GM21423 (cell line): Measurements from ENCODE around the gene RNF130.

Experiments used
- ATAC-seq: cut with Tn5 transposase; IDR thresholded peaks from one replicate; pipeline ENCODE4 v1.9.1; 2021; ENCODE audit warnings: mild to moderate bottlenecking, moderate library complexity; ENCODE audit not compliant: unreplicated experiment

The RNF130 gene, protein sequence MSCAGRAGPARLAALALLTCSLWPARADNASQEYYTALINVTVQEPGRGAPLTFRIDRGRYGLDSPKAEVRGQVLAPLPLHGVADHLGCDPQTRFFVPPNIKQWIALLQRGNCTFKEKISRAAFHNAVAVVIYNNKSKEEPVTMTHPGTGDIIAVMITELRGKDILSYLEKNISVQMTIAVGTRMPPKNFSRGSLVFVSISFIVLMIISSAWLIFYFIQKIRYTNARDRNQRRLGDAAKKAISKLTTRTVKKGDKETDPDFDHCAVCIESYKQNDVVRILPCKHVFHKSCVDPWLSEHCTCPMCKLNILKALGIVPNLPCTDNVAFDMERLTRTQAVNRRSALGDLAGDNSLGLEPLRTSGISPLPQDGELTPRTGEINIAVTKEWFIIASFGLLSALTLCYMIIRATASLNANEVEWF

GRCh38 chr5:180071531-180072255, at the start of gene RNF130:
Gene RNF130 (minus strand): TSS chr5:180071759. CDS start chr5:180071702, 57 bp downstream.
- peak; percentile 65 for ATAC-seq

DNA sequence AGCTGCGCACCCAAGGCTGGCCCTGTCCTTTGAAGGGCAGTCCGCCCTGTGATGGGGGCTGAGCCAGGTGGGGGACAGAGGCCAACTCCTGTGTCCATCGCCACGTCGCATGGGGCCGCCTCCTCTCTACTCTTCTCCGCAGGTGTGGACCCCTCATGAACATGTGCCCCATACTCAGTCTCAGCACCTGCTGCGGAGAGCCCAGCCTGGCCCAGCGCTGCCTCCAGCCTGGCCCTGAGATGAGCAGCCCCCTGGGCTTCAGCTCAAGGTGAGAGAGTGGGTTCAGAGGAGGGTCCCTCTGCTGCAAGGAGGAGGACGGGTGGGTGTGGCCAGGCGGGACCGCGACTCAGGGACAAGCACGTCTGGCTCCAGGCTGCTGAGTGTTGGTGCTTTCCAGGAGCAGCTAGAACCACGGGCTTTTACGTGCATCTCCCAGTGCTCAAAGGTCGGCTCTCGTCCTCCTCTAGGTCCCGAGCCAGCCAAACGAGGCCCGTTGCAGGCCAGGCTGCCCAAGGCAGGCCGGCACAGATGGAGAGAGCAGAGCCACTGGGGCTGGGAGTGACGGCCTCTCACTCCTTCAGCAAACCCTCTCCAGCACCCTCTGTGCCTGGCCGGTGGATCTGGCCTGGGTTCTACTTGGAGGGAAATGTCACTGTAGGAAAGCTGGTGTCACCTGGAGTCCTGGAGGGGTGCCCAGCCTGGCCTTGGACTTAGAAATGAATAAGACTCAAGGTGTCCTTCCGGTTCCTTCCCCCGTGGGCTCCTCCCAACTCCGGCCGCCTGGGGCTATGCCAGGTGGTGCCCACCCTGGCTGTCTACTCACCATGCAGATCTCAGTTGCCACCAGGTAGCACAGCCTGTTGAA, 48.9 kb upstream of the RNF130 start:
- no peak for ATAC-seq

GRCh38 chr5:180119903-180120236, 48.3 kb upstream of the RNF130 start:
- no peak for ATAC-seq

DNA sequence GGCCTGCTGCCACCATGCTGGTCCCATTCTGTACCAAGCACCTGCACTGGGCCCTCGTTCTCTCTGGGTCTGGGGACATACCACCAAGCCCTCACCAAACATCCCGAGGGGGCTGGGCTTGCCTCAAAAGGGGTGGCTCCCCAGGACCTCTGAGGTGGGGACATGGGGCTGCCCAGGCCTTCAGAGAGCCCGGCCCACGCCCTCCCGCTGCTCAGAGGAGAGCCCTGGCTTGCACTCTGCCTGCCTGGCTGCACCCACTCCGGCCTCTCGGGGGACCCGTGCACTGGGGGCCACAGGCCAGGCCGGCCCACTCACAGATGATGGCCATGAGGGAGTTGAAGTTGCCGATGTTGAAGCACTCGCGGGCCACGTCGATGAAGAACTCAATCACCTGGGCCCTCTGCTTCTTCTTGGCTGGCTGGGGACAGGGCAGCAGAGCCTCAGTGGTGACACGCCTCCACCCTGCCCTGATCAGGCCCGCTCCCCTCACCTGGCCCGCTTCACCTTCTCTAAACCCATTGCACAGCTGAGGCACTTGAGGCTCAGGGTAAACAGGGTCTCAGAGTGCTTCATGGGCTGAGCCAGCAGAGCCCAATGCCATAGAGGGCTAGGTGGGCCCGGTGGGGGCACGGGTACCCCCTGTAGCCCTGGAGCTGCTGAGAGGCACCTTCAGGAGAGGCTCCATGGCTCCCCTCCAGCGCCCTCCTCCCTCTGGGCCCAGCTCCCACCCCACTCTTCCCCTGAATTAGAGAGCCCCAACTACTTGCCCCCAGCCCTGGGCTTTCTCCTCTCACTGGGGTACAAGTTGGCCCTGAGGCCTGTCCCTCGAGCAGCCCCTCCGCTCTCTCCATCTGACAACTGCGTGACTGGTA, 47.7 kb upstream of the RNF130 start:
- ATAC-seq = no peak

DNA sequence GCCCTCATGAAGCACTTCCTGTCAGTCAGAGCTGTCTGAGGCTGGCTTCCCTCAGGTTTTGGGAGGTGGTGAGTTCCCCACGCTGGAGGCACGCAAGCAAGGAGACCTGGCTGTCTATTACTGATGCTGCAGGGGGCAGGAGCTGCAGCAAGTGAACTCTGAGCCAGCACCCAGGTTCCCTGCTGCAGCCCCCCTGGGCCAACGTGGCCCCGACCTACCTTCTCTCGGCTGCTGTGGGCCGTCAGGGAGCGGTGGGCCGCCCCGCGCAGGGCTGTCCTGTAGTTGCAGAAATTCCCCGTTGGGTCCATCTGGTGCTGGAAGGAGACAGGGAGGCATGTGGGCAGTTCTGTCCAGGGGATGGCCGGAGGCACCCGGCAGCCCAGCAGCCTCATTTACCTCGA, 46.8 kb upstream of the RNF130 start:
- no peak for ATAC-seq

GRCh38 chr5:180117000-180117725, 45.6 kb upstream of the RNF130 start:
- ATAC-seq = no peak

DNA sequence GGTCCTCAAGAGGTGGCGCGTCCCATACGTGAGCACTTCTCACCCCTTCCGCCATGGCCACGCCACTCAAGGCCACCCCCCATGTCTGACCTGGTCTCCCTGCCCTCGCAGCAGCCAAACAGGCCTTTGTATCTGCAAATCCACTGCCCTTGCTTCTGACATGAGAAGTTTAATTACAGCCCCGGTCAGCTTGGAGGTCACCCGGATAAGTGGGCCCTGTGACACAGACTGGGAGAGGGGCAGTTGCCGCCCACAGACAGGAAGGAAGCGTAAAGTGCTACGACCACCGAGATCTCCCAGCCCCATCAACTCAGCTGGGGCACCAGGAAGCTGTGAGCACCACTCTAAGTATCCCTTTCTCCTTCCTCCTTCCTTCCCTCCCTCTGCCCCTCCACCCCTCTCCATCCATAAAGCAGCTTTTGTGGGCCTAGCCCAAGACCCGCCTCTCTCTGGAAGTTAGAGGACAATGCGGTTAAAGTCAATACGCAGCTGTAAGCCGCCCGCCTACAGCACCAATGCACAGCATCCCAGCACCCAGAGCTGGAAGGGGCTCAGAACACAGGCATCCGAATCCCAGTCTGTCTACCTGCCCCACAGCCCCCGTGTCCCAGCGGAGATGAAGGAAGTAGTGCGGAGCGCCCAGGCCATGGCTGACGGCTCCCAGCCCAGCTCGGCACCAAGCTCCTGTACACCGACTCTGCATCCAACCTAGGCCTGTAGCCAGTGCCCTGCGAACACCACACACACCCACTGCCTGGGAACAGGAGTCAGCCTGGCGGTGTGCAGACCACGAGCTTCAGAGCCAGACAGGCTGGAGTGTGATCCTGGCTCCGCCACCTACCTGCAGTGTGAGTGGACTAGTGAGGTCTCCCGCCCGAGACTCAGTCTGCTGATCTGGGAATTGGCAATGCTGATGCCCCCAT, 44.8 kb upstream of the RNF130 start:
- ATAC-seq = no peak

GRCh38 chr5:180115326-180116076, 43.9 kb upstream of the RNF130 start:
- ATAC-seq = no peak

DNA sequence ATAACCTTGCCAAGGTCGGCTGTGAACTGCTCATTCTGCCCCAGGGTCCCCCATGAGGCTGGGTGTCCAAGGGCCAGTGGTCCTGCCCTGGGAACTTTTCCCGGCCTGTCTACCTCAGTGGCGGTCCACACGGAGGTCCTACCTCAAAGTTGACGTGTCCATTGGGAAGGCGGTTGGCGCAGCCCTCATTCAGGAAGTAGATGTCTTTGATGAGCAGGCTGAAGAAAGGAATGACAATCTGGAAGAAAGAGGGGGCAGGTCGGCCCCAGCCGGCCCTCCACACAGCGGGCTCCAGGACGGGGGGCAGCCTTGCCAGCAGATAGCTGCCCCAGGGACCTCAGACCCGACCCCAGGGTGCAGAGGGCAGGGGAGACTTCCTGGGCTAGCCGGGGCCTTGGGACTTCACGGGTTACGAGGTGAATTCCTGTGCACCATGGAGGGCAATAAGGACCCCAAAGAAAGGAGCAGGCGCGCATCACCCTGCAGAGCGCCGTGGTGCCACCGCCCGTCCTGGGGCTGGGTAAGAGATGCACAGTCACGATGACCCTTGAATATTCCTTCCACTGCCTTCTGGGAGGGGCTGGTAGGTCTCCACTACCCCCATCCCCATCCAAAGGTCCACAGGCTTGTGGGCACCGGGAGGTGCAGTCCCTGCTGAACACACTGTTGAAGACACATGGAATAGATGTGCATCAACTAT, 42.9 kb upstream of the RNF130 start:
- no peak for ATAC-seq

DNA sequence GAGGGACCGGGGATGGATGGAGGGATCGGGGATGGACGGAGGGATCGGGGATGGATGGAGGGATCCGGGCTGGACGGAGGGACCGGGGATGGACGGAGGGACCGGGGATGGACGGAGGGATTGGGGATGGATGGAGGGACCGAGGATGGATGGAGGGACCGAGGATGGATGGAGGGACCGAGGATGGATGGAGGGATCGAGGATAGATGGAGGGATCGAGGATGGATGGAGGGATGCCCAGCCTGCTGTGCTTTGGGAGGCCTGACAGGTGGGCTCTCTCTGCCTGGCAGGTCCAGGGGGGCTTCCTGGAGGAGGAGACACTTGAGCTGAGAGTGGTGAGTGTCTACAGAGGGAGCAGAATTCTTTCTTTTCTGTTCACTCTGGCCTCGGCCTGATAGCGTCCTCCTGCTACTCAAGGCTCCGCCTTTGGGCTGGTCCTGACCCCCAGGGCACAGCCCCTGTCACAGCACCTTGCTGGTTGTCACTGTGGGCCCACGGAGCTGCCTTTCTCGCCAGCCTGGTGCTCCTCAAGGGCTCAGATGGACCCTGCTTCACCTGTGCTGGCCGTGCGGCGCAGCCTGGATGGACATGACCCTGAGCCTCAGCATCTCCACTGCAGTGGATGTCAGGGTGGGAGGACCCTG, 42.2 kb upstream of the RNF130 start:
- no peak for ATAC-seq

- no peak for ATAC-seq
Measured at GRCh38 chr5:180112181-180112861, 40.8 kb upstream of the RNF130 start.

- no peak for ATAC-seq
Measured at GRCh38 chr5:180111273-180112002, 39.9 kb upstream of the RNF130 start.

GRCh38 chr5:180109920-180110319, 38.4 kb upstream of the RNF130 start:
- ATAC-seq = no peak

- ATAC-seq = no peak
Measured at GRCh38 chr5:180107005-180107404, 35.4 kb upstream of the RNF130 start.

GRCh38 chr5:180105827-180106312, 34.3 kb upstream of the RNF130 start:
- no peak for ATAC-seq

GRCh38 chr5:180104168-180104530, 32.6 kb upstream of the RNF130 start:
- no peak for ATAC-seq
